ENCODE data around the gene HOXD12.

Gene HOXD12

DNA sequence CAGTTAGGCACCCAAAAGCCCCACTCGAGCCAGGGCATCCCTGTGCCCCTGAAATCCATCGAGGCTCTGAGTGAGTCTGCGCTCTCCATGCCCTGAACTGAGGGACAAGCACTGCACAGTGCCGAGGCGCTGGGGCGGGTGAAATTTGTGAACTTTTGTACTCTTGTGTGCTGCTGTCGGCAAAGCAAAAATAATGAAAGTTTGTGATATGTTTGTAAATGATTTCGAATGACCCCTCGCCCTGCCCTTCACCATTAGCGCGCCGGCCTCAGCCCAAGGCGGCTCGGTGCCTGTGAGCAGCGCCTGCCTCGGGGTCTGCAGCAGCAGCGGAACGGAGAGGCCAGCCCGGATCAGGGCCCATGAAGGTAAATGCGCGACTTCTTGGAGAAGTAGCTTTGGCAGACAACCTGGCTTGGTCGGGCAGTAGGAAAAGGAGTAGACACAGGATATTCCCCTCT lies 49.9 kb downstream of the HOXD12 start:
- no peak for DNase-seq
- in situ Hi-C loops (cut with MboI; ENCODE audit: low pct_unique_long_range_greater_than_20kb, low sequenced_read_pairs), result loop anchor here (25.0 kb wide), 2 partner anchors 313 to 988 kb away; no protein-coding TSS in a partner anchor

DNA sequence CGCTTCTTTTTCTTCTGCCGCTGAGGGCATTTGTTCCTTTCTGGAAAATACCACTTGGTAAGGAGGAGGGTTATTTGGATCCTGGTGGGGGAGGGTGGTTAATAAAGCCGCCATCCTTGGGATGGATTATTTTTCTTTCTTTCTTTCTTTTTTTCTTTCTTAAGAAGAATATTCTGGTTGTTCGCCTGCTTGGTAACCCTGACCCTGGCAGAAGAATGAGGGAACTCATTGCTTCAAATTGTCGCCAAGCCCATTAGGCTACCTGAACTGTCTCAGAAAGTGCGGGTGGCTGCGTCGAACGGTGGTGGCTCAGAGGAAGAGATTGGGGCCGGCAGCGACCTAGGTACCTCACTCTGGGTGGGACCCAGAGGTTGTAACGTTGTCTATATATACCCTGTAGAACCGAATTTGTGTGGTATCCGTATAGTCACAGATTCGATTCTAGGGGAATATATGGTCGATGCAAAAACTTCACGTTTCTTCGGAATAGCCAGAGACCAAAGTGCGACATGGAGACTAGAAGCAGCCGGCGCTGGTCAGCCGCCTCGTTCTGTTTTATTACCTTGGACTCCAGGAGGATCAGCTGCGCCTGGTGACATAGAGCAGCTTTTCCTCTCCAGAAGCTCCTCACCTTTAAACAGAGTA lies 50.5 kb downstream of the HOXD12 start:
- in situ Hi-C loops (cut with MboI; ENCODE audit: low pct_unique_long_range_greater_than_20kb, low sequenced_read_pairs), result loop anchor here (25.0 kb wide), 2 partner anchors 312 to 987 kb away; no protein-coding TSS in a partner anchor
- no peak for DNase-seq

DNA sequence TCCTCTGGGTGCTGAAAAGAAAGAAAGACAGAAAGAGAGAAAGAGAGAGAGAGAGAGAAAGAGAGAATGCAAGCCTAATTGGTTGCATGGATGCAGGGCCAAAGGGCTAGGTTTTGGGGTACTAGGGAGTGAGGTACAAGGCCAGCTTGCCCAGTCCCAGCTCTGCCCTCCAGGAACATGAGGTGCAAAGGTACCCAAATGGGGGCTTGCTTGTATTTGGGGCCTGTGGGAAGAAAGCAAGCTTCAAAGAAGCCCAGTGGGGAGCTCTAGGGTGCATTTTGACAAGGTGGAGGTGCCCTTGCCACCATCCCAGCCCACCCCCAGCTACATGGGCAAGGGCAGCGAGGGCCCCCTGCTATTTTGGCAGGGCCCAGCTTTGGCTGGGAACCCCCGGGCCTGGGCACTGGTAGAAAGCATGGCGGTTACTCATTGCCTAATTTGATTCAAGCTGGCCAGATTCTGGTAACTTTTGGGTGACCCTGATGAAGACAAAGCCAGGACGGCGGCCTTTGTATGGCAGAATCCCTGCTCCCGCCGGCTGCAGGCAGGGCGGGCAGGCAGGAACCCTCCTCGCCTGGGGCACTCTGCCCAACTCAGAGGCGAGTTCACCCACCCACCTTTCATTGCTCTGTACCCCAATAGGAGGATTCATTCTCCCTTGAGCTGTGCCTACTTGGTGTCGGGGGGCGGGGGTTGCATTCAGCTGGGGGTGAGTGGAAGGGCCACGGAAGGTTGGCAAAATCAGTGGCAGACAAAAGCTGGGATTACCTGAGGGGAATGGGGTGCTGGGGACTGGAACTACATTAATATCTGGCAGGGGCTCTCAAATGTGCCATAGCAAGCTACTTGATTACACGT lies 51.2 kb downstream of the HOXD12 start:
- no peak for DNase-seq
- in situ Hi-C loops (cut with MboI; ENCODE audit: low pct_unique_long_range_greater_than_20kb, low sequenced_read_pairs), result no loop called here

DNA sequence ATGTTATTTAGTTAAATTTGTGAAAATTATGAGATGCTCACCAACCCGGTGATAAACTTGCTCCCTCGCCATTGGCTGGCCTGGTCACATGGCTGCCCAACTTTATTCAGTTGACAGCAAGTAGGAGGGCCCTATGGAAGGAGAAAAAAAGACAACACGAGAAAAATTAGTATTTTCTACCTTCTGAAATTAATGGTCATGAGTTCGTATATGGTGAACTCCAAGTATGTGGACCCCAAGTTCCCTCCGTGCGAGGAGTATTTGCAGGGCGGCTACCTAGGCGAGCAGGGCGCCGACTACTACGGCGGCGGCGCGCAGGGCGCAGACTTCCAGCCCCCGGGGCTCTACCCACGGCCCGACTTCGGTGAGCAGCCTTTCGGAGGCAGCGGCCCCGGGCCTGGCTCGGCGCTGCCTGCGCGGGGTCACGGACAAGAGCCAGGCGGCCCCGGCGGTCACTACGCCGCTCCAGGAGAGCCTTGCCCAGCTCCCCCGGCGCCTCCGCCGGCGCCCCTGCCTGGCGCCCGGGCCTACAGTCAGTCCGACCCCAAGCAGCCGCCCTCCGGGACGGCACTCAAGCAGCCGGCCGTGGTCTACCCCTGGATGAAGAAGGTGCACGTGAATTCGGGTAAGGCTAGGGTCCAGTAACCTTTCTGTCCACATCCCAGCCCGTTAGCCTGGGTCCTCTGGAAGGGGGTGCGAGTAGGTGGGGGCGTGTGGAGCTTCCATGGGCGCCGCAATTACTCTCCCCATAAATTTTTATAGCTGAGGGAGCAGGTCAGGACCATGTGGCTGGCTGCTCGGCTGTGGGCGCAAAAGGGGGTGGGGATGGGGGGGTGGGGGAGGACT lies 52.1 kb downstream of the HOXD12 start, which contains the start of gene HOXD4:
Gene HOXD4 (plus strand): TSS at position 109 of the 846 bp plus-strand sequence. CDS start 84 bp downstream, at position 193.
- in situ Hi-C loops (cut with MboI; ENCODE audit: low pct_unique_long_range_greater_than_20kb, low sequenced_read_pairs), result no loop called here
- no peak for DNase-seq

Measured in KBM-7 (cell line).